GM18508 (cell line): Measurements from ENCODE around the gene TGFB1.
"Not testable (repeated sequence)": the region's sequence is repeated elsewhere in the genome, so short reads cannot be mapped to it uniquely, and the experiment has no call there.

Source experiments
- ATAC-seq: cut with Tn5 transposase; IDR thresholded peaks from one replicate; pipeline ENCODE4 v1.9.1; 2021; ENCODE audit warnings: moderate number of reproducible peaks; ENCODE audit not compliant: insufficient read depth, unreplicated experiment

Gene TGFB1

DNA sequence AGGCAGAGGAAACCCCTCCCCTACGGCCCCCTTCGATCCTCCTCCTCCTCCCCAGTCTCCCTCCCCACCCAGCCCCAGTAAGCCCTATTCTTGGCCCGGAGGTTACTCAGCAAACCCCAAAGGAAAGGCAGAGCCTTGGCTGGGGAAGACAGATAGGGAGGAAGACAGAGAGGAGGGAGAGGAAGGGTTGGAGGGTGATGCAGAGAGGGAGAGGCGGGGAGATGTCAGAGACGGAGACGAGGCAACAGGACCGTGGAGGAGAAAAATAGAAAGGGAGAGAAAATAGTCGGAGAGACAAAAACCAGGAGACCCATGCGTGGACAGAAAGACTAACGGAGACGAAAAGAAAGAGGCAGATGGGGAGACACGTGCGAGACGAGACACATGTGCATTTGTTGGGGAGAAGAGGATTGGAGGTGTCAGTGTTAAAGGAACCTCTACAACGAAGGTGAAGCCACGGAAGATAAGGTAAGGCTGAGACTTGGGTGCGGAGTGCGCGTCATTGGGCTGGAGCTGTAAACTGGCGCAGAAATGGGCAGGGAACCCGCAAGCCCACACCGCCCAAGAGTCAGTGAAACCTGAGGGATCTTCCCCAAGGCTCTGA, 2.9 kb downstream of the TGFB1 start:
- no peak for ATAC-seq

GRCh38 chr19:41346916-41347315, 6.8 kb downstream of the TGFB1 start:
- ATAC-seq, result not testable (repeated sequence)

- no peak for ATAC-seq
These were observed 9.6 kb downstream of the TGFB1 start for GRCh38 chr19:41344162-41344561.

- ATAC-seq, result no peak
These were observed 11.8 kb downstream of the TGFB1 start for GRCh38 chr19:41341669-41342490.

GRCh38 chr19:41339936-41340335, 13.8 kb downstream of the TGFB1 start:
- ATAC-seq, result no peak

GRCh38 chr19:41335467-41335866, 18.3 kb downstream of the TGFB1 start:
- no peak for ATAC-seq

DNA sequence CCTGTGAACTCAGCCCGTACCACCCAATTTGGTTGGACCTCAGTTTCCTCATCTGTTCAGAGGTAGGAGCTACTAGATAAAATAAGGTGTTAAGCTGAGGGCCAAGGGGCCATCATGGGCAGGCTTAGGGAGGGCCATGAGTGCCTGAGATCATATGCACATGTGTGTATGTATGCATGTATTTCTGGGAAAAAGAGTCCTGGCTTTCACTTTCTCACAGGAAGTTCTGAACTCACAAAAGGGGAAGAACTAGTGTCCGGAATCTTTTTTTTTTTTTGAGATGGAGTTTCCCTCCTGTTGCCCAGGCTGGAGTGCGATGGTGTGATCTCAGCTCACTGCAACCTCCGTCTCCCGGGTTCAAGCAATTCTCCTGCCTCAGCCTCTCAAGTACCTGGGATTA, 18.9 kb downstream of the TGFB1 start:
- no peak for ATAC-seq

- ATAC-seq, result no peak
These were observed 21.3 kb downstream of the TGFB1 start for GRCh38 chr19:41332468-41332867.

DNA sequence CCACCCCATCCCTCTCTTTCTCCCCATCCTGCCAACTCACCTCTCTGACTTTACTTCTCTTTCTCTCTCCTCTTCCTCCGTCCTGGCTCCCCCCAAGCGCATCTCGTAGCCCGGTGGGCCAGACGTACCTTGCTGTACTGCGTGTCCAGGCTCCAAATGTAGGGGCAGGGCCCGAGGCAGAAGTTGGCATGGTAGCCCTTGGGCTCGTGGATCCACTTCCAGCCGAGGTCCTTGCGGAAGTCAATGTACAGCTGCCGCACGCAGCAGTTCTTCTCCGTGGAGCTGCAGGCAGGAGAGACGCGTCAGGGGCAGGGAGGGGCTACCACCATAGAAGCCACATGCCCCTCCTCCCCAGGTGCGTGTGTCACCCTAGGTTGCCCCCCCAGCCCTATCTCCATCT, 21.7 kb downstream of the TGFB1 start:
- no peak for ATAC-seq

DNA sequence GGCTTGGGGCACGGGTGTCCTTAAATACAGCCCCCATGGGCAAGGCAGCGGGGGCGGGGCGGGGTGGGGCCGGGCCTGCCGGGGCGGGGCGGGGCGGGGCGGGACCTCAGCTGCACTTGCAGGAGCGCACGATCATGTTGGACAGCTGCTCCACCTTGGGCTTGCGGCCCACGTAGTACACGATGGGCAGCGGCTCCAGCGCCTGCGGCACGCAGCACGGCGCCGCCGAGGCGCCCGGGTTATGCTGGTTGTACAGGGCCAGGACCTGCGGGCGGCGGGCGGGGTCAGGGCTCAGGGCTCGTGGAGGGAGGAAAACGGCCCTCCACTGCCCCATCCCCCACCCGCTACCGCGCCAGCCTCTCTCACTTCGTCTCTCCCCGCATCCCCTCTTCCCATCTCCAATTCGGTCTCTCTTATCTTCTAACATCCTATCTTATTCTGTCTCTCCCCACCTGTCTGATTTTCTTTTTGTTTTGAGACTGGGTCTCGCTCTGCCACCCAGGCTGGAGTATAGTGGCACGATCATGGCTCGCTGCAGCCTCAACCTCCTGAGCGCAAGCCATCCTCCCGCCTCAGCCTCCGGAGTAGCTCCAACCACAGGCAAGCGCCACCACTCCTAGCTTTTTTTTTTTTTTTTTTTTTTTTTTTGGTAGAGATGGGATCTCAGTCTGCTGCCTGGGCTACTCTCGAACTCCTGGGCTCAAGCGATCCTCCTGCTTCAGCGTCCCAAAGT, 22.6 kb downstream of the TGFB1 start:
- no peak for ATAC-seq

DNA sequence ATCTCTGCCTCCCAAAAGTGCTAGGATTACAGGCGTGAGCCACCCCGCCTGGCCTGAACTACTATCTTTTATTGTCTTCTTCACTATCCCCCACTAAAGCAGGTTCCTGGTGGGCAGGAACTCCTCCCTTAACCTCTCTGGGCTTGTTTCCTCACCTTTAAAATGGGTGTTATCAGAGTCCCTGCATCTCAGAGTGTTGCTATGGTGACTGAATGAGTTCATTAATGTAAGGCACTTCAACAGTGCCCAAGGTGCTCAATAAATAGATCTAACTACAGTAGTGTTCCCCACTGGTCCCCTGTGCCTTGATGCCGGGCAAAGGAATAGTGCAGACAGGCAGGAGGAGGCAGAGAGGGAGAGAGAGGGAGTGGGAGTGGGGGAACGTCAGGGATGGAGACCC, 23.2 kb downstream of the TGFB1 start:
- no peak for ATAC-seq

DNA sequence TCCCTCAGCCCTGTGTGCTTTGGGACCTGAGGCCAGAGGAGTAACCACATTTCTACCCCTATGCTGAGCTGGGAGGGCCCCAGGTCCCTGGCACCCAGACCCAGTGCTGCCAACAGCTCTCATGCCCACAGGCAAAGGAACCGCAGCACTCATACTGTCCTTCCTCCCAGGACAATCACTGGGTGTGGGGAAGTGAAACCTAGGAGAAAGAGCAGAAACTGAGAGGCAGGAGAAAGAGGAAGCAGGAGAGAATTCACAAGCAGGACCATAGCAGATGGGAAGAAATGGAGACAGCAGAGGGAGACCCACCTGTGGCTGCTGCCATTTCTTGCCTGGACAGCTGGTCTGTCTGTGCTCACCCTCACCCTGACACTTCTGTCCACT, 24.9 kb downstream of the TGFB1 start:
- ATAC-seq, result no peak

DNA sequence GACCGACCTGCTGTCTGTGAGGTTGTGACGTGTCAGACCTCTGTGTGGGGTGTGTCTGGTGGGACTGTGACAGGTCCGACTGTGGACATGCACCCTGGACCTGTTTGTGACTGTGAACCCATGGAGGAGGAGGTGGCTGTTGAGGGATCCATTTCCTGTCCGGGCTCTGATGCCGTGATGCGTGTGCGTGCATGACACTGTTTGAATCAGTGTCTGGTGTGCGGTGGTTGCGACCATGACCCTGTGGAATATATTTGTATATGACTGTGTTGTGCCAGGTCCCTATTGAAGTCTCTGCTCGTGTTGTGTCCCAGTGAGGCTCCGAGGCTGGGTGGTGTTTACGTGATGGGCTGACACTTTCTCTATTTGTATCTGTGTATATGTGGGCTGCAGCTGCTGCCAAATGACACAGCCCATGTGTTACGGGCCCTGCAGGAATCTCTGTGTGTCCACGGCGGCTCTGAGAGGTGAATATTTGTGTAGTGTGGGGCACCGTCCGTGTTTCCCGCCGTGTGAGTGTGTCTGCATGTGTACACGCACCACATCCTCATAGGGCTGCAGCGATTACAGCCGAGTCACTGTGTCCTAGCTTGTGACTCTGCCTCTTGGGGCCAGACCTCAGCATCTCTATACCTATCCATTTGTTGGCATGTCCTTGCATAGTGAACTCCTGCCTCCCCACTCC, 25.4 kb downstream of the TGFB1 start:
- no peak for ATAC-seq

DNA sequence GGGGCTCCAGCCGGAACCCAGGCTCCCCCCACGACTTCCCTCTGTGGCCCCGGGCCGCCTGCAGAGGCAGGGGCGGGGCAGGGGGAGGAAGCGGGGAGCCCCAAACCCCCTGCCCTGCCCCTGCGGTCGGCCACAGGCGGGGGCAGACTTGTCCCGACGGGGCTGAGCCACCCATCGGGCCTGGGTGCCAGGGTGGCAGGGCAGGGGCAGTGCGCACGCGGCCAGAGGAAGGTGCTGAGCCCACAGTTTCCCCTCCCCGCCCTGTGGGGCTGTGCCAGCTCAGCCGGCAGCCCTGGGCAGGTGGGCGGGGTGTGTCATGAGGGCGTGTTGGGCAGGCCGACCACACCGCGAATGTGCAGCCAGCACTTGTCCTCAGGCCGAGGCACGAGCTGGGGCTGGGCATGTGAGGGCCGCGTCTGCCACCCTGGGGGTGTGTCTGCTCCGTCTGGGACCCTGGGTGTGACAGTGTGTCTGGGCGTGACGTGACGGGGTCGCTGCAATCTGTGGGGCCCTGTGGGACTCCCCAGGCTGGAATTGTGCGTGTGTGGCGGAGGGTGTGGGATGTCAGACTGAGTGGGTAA, 26.1 kb downstream of the TGFB1 start:
- ATAC-seq, result no peak

- ATAC-seq, result no peak
These were observed 26.6 kb downstream of the TGFB1 start for GRCh38 chr19:41327076-41327575.

DNA sequence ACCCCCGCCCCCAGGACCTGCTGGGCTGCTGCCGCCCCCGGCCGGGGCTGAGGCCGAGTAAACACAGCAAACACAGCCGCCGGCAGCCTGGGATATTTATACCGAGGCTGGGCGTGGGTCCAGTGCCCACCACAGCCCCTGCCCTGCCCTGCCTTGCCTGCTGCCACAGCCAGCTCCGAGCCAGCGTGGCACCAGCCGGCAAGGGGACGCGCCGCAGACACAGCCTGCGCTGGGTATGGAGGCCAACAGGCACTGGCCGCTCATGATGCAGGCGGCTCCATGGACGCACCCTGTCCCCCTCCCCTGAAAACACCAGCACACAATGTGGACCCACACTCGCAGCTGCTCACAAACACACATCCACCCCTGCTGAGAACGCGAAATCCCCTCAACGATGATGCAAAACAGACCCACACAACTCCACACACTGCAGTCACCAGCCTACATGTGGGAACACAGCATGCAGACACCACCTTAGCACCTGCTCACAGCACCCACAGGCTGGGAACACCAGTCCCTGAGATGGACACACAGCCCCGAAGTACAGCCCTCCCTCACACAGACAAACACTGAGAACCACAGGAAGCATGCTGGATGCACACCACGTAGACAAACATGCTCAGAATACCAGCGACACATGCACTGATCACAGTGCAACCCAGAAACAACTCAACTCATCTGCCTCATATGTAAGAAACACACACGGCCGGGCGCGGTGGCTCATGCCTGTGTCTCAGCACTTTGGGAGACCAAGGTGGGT, 27.6 kb downstream of the TGFB1 start:
- ATAC-seq, result no peak

- ATAC-seq, result no peak
These were observed 28.1 kb downstream of the TGFB1 start for GRCh38 chr19:41325640-41325946.

DNA sequence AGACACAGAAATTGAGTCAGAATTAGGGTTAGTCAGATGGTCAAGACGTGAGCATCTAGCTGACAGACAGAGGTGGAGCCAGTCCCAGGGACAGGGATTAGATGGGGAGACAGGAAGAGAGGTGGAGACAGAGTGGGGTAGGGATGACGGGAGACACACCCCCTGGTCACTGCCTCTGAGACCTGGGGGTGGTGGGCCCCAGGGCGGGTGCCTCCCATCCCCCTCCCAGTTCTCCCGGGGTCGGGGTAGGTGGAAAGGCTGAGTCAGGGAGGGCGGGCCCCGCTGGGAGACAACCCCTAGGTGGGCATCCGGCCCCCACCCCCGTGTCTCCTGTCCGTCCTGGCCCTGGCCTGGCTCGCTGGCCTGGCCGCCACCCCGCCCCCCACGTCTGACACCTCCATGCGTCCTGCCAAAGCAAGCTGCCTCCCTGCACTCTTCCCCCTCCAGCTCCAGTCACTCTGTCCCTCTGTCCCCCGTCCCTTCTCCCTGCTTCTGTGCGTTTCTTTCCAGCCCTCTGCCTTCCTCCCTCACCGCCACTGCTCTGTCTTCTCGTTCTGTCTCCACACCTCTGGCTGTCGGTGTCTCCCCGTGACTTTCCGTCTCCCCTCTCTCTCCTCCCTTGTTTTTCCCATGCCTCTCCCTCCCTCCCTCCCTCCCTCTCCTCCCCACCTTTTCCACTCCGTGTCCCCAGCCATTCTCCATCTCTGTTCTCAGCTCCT, 28.6 kb downstream of the TGFB1 start:
- ATAC-seq, result no peak

GRCh38 chr19:41324231-41324702, 29.5 kb downstream of the TGFB1 start:
- no peak for ATAC-seq
